NCI-H2029 treated with DMSO at 0.1 percent for 48 hours (cell line): Measurements from ENCODE around the gene CFAP43.

ENCODE experiments used
- DNase-seq: peaks from one replicate; lab custom pipeline; 2025; lab: John Stamatoyannopoulos, UW

Gene CFAP43

DNA sequence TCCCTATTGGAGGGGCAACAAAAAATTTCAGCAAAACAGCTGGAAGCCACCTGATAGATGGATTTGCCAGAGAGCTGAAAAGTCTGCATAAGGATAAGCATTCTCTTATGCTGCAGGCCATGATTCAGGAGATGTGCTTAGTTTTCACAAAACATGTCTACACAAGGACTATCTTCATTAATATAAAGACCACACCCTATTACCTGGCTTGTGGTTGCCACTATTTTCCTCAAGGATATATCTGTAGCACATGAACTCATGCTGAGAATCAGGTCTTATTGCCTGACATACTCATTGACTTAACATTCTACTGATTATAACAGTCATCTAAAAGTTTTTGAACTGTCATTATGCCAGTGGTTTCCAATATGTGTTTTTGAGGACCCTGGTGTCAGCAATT, 139.4 kb downstream of the CFAP43 start:
- DNase-seq = no peak

DNA sequence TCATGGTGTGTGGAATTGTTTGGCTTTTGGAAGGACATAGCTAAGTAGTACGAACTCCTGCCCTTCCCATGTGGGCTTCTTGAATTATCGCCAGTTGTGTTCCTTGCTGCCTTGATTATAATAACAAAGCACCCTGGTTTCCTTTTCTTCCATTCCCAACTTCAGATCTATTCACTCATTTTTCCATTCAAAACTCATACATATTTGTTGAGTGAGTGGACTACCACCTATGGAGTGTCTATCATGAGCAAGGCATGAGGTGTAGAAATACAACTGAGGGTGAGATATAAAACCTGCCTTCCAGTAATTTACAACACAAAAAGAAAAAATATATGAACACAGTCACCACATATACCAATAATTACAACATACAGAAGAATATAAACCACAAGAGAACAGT, 141.6 kb downstream of the CFAP43 start:
- no peak for DNase-seq

DNA sequence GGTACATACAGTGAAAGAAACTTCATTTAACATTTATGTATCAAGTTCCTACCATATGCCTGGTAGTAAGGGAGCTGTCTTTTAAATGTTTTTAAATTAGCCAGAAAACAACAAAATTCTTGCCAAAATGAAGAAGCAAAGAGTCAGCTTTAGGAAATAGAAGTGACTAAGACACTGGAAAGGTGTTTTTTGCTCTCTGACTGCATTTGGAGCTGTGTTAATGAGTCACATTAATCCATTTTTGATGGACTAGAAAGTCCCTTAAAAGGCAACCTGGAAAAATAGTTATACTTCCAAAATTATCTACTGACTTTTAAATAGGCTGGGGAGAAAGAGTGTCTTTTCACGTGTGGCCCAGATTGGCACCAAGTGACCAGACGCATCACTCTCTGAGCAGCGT, 142.5 kb downstream of the CFAP43 start:
- DNase-seq = no peak

DNA sequence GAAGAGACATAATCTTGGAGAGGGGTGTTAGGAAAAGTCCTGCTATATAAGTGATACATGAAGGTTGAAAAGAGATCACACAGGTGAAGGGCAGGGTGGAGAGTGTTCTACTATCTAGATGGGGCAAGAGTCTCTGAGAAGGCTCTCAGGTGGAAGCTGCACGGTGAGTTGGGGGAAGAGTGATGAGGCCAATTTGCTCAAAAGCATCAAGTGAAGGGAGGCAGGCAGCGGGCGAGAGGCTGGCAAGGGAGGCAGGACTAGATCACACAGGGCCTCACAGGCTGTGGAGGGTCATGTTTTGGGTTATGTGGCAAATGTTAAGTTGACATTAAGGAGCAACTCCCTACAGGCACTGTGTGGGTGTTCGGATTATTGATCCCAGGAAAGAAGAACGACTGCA, 143.9 kb downstream of the CFAP43 start:
- no peak for DNase-seq

DNA sequence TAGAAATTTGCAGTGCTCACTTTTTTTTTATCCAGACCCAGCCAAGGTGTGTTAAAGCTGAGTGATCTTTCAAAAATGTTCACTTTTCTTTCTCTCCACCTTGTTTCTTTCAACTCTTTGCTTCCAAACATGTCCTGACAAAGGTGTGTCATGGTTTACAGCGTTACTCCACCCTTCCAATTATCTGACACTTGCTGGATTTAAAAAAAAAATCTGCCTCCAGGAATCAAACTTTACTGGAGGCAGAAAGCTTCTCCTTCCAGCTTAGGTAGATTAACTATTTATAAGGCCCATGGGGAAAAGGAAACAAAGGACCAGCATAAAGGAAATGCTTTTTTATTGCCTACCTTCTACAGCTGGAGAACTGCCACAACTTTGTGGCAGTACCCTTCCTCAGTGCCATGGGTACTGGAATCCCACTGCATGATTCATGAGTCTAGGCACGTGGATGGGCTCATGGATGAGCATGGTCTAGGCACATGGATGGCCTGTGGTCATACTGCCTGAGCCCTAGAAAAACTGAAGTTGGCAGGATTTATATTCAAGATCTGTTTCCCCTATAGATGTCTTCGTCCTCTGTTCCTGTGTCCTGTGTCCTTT, 146.3 kb downstream of the CFAP43 start, which contains the start of gene COL17A1:
Gene COL17A1, minus strand, starts transcription at position 80 of the 600 bp plus-strand sequence. CDS start 5,207 bp downstream, outside the sequence.
- no peak for DNase-seq

DNA sequence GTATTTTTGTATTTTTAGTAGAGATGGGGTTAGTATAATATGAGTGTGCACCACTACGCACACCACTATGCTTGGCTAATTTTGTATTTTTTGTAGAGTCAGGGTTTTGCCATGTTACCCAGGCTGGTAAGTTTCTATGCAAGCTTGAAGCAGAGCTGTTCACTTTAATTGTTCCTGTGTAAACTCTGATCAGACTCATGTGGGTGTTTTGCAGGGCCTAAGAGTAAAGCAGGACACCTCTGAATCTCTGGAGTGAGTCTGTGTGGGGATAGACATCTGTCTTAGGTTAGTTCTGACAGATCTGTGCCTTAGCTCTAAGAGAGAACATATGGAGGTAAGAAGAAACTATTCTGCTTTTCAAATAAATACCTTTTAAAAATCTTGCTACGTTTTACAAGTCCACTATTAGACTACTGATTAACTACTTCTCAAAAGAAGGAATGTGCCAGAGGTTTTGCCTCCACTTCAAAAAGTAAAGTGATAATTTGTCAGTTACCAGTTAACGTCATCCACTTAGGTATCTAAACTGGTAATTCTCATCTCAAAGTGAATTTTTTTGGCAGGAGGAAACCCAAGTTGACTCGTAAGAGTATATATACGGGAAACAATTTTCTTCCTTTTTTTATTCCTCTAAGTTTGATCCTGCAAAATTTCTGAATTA, 147.6 kb downstream of the CFAP43 start:
- no peak for DNase-seq

DNA sequence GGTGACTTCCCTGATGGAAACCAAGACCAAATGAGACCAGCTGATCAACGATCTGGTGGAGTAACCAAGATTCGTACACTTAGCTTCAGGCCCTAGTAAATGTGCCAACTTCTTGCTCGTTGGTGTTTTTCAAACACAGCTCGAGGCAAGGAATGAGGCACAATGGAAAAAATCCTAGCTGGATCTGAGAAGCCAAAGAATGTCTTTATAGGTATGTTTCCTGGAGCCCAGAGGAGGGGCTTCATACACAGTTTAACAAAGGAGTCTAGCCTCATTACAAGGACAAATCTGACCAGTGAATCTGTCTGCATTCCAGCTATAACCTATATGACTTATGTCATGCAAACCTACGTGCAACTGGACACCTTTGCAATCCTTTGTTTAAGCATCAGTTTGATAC, 150.2 kb downstream of the CFAP43 start:
- DNase-seq = no peak

DNA sequence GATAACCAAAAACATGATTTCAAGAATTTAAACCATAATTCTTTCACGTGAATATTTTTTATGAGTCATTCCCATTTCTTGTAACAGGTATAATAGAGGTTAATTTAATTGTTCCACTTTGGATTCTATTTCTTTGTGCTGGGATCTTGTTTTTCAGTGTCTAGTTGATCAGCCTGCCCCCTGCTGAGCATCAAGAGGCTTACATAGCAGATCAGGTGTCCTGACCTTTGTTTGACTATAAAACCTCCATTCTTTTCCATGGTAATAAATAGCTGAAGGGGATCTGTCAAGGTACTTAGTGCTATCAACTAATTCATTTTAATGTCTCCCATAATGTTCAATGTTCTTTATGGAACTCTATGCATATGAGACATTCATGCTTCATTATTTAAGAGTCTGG, 151.4 kb downstream of the CFAP43 start:
- peak; percentile 0 for DNase-seq
